ENCODE data around the gene CDH24. TPM values are rescaled to one million over a fixed set of nuclear protein-coding genes. Genes with fewer than 3 reads are reported as not detected.

CDH24 gene
- total RNA-seq, 1 experiment from 2014 or later = 14.8 TPM

DNA sequence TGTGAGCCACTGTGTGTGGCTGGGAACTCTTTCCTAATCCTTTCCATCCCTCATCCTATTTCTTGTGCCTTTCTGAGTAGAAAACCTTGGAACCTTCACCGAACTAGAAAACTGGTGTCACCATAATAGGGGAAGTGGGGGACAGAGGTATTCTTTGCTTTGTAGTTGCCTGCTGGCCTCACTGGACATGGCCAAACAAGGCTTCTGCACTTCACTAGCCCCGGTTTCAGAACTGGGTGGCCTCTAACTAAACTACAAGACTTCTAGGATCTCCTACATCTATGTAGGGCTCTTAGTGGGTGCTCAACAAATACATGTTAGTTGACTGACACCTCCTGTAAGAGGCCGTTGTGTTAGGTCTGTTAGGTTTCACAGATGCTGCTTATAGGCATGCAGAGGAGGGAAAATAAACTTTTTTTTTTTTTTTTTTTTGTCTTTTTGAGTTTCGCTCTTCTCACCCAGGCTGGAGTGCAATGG, 48.1 kb upstream of the CDH24 start:
- Histone ChIP-seq H3K9ac (ENCODE audit: low read length) (no peak overlapping the region), H2AFZ (ENCODE audit: low read length) (no peak overlapping the region), H3K9me2 (replicated peaks; ENCODE audit: low read length) (no peaks in the 10 kb centered on the region), H3K9me3 (ENCODE audit: low read length) (no peaks in the 10 kb centered on the region), H3K79me2 (ENCODE audit: low read length) (no peaks in the 10 kb centered on the region), H3K4me2 (ENCODE audit: low read length) (no peak overlapping the region), H3K4me1 (ENCODE audit: insufficient read depth, low read length) (no peaks in the 10 kb centered on the region), H4K20me1 (ENCODE audit: low read length) (no peaks in the 10 kb centered on the region), H3F3A (ENCODE audit: low read length, unreplicated experiment) (no peaks in the 10 kb centered on the region), H3K27me3 (ENCODE audit: low read length) (peaks cover 4% of the 10 kb centered on the region; the same call in 1 of the 2 replicates), H3K36me3 (ENCODE audit: low read depth, low read length) (no peaks in the 10 kb centered on the region), H3K27ac (ENCODE audit: low read length) (no peak overlapping the region), H3K4me3 (ENCODE audit: low read length) (no peak overlapping the region)
- no TSS peak for BruUV-seq (replicated peaks)
- TF ChIP-seq EZH2phosphoT487 (IDR thresholded peaks at IDR 0.05; ENCODE audit: borderline replicate concordance, low read length) (no peak), EZH2 (IDR thresholded peaks at IDR 0.05; ENCODE audit: low read length, unreplicated experiment) (no peak)
- TF ChIP-seq, protein P1, sequence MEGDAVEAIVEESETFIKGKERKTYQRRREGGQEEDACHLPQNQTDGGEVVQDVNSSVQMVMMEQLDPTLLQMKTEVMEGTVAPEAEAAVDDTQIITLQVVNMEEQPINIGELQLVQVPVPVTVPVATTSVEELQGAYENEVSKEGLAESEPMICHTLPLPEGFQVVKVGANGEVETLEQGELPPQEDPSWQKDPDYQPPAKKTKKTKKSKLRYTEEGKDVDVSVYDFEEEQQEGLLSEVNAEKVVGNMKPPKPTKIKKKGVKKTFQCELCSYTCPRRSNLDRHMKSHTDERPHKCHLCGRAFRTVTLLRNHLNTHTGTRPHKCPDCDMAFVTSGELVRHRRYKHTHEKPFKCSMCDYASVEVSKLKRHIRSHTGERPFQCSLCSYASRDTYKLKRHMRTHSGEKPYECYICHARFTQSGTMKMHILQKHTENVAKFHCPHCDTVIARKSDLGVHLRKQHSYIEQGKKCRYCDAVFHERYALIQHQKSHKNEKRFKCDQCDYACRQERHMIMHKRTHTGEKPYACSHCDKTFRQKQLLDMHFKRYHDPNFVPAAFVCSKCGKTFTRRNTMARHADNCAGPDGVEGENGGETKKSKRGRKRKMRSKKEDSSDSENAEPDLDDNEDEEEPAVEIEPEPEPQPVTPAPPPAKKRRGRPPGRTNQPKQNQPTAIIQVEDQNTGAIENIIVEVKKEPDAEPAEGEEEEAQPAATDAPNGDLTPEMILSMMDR (conservative IDR thresholded peaks at IDR 0.05; ENCODE audit: low read depth, low read length) = no peak
- DNase-seq (no peak), ATAC-seq (no peak)
- POLR2A ChIA-PET (ENCODE audit: unreplicated experiment) = no interaction called here
- intact Hi-C loops (cut with micrococcal nuclease) = loop anchor here (5.0 kb wide), 1 partner anchor 118 kb away; no protein-coding TSS in a partner anchor
- CTCF ChIA-PET = no interaction called here

GRCh38 chr14:23104591-23105347, 47.4 kb upstream of the CDH24 start, which contains the start of gene CIROP:
Gene CIROP (minus strand): TSS chr14:23104989. CDS start chr14:23104920, 69 bp downstream.
- Histone ChIP-seq H3K4me3 (ENCODE audit: low read length) (no peak within 1 kb of the TSS), H3K9me2 (replicated peaks; ENCODE audit: low read length) (no peaks in the 10 kb centered on the region), H3K4me1 (ENCODE audit: insufficient read depth, low read length) (no peaks in the 10 kb centered on the region), H3K9me3 (ENCODE audit: low read length) (no peaks in the 10 kb centered on the region), H3K9ac (ENCODE audit: low read length) (no peak within 1 kb of the TSS), H3K36me3 (ENCODE audit: low read depth, low read length) (no peaks in the 10 kb centered on the region), H3F3A (ENCODE audit: low read length, unreplicated experiment) (no peaks in the 10 kb centered on the region), H3K27me3 (ENCODE audit: low read length) (no peaks in the 10 kb centered on the region), H3K79me2 (ENCODE audit: low read length) (no peaks in the 10 kb centered on the region), H3K27ac (ENCODE audit: low read length) (no peak within 1 kb of the TSS), H4K20me1 (ENCODE audit: low read length) (no peaks in the 10 kb centered on the region), H2AFZ (ENCODE audit: low read length) (no peak within 1 kb of the TSS), H3K4me2 (ENCODE audit: low read length) (no peak within 1 kb of the TSS)
- DNase-seq (no peak), ATAC-seq (no peak)
- POLR2A ChIA-PET (ENCODE audit: unreplicated experiment) = no interaction called here
- intact Hi-C loops (cut with micrococcal nuclease) = loop anchor here (5.0 kb wide), 1 partner anchor 117 kb away; no protein-coding TSS in a partner anchor
- no TSS peak for BruUV-seq (replicated peaks)
- TF ChIP-seq, protein P1 (conservative IDR thresholded peaks at IDR 0.05; ENCODE audit: low read depth, low read length) = no peak
- TF ChIP-seq EZH2phosphoT487 (IDR thresholded peaks at IDR 0.05; ENCODE audit: borderline replicate concordance, low read length) (no peak), EZH2 (IDR thresholded peaks at IDR 0.05; ENCODE audit: low read length, unreplicated experiment) (no peak)
- CTCF ChIA-PET = no interaction called here

- Histone ChIP-seq H3K36me3 (ENCODE audit: low read depth, low read length) (no peaks in the 10 kb centered on the region), H3K4me2 (ENCODE audit: low read length) (no peak overlapping the region), H3K9me3 (ENCODE audit: low read length) (no peaks in the 10 kb centered on the region), H3K4me1 (ENCODE audit: insufficient read depth, low read length) (no peaks in the 10 kb centered on the region), H3K27ac (ENCODE audit: low read length) (no peak overlapping the region), H2AFZ (ENCODE audit: low read length) (no peak overlapping the region), H3K79me2 (ENCODE audit: low read length) (no peaks in the 10 kb centered on the region), H3K9ac (ENCODE audit: low read length) (no peak overlapping the region), H3K4me3 (ENCODE audit: low read length) (no peak overlapping the region), H4K20me1 (ENCODE audit: low read length) (no peaks in the 10 kb centered on the region), H3F3A (ENCODE audit: low read length, unreplicated experiment) (no peaks in the 10 kb centered on the region), H3K9me2 (replicated peaks; ENCODE audit: low read length) (no peaks in the 10 kb centered on the region), H3K27me3 (ENCODE audit: low read length) (no peaks in the 10 kb centered on the region)
- no TSS peak for BruUV-seq (replicated peaks)
- POLR2A ChIA-PET (ENCODE audit: unreplicated experiment) = no interaction called here
- no peak for ATAC-seq
- DNase-seq = no peak
- CTCF ChIA-PET = no interaction called here
- TF ChIP-seq EZH2 (IDR thresholded peaks at IDR 0.05; ENCODE audit: low read length, unreplicated experiment) (no peak), EZH2phosphoT487 (IDR thresholded peaks at IDR 0.05; ENCODE audit: borderline replicate concordance, low read length) (no peak)
- TF ChIP-seq, protein P1 (conservative IDR thresholded peaks at IDR 0.05; ENCODE audit: low read depth, low read length) = no peak
- intact Hi-C loops (cut with micrococcal nuclease) = no loop called here
These were observed 46.8 kb upstream of the CDH24 start for GRCh38 chr14:23104070-23104590.

Data from PC-3 (cell line).